ENCODE data around the gene LENG8. TPM values are rescaled to one million over a fixed set of nuclear protein-coding genes. Genes with fewer than 3 reads are reported as not detected.
A peak's percentile ranks its signal among the peaks of the same experiment; 100 is the strongest.

Gene LENG8
- total RNA-seq, 1 donor from 2014 or later: 52.5 TPM

- no peak for DNase-seq (ENCODE audit: low read depth)
Measured at GRCh38 chr19:54422136-54422535, 26.9 kb upstream of the LENG8 start.

- DNase-seq (ENCODE audit: low read depth): no peak
Measured at GRCh38 chr19:54424201-54424600, 24.8 kb upstream of the LENG8 start.

DNA sequence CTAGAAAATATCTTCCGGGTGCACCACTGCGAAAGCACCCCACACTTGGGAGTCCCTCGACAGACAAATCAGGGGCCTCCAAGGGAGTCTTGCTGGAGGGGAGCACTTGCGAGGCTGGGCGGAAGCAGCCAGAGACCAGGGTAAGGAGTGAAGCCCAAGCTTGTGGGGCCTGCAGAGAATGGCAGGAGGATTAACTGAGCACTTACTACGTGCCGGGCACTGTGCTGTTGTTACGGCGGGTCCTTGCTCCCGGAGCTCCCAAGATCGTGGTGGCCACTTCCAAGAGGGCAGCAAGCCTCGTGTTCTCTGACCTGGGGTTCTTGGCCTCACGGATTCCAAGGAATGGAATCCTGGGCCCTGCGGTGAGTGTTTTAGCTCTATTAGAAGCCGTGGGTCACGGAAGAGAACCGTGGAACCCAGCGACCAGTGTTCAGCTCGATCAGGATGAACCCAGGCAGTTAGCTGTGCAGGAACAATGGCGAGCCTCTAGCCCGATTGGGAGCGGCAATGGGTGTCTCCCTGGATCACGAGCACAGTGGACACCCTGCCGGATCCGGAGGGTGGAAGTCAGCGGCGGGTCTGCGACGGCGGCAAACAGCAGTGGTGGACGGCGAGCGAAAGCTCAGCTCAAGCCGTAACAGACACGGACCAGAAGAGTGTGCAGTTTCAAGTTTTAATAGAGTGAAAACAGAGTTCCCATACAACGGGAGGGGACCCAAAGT, 24.2 kb upstream of the LENG8 start:
- DNase-seq (ENCODE audit: low read depth): no peak

- no peak for DNase-seq (ENCODE audit: low read depth)
Measured at GRCh38 chr19:54425382-54425723, 23.6 kb upstream of the LENG8 start.

GRCh38 chr19:54426291-54426931, 22.6 kb upstream of the LENG8 start:
- no peak for DNase-seq (ENCODE audit: low read depth)

GRCh38 chr19:54427586-54427985, 21.4 kb upstream of the LENG8 start:
- DNase-seq (ENCODE audit: low read depth): no peak

DNA sequence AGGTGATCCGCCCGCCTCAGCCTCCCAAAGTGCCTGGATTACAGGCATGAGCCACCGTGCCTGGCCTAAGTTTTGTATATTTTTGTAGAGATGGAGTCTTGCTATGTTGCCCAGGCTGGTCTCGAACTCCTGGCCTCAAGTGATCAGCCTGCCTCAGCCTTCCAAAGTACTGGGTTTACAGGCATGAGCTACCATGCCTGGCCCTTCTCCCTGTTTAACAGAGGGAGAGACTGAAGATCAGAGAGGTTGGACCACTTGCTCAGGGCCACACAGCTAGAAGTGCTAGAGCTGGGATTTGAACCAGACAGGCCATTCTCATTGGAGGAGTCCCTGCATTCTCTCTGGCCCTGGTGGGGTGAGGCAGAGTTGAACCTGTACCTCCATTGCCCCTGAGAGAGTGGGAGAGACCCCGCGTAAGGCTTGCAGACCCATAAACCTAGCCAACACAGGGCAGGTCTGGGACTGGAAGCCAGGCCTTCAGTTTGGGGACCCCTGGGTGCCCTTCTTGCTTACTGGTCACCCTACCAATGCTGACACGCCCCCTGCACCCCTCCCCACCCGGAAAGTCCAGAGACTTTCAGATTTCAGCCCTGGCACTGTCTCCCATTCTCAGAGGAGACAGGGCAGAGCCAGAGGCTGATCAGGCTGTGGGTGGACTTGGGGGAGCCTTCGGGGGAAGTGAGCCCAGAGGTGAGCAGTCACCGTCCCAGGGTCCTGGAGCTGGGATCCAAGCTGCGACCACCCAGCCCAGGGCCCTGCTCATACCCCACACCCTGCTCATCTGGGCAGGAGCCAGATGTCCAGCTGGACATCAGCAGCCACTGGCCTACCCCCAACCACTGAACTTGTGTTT, 20.4 kb upstream of the LENG8 start:
- no peak for DNase-seq (ENCODE audit: low read depth)

GRCh38 chr19:54429176-54429495, 19.9 kb upstream of the LENG8 start:
- DNase-seq (ENCODE audit: low read depth): no peak

- DNase-seq (ENCODE audit: low read depth): no peak
Measured at GRCh38 chr19:54429545-54430227, 19.3 kb upstream of the LENG8 start.

DNA sequence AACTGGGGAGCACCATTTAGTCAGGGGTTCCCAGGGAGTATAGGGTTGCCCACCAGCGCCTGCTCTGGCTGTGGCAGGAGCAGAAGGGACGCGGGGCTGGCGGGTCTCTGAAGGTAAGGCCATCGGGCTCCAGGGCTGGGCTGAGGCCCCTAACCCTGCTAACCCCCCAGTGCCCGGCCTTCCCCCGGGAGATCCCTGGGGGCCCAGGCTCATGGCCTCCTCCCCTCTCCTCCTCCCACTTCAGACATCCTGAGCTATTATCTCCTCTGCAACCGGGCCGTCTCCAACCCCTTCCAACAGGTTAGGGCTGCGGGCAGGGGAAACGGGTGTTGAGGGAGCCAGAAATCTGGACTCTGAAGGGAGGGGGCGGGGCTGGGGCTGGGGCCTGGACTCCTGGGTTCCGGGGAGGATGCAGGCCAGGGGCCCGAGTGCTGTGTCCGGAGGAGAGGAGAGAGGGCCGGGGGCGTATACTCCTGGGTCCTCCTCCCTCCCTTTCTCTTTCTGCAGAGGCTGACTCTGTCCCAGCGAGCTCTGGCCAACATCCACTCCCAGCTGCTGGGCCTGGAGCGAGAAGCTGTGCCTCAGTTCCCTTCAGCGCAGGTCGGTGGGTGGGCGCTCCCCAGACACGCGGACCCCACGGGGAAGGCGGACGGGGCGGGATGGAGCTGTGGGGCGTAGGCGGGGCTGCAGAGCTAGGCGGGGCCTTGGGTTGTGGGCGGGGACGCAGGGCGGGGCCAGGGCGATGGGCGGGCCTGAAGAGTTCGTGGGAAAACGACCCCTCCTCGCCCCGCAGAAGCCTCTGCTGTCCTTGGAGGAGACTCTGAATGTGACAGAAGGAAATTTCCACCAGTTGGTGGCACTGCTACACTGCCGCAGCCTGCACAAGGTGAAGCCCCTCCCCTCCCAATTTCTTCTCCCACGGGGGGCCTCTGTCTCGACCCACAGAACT, 18.4 kb upstream of the LENG8 start:
- DNase-seq (ENCODE audit: low read depth): no peak

GRCh38 chr19:54431255-54431838, 17.7 kb upstream of the LENG8 start:
- peak; percentile 68 for DNase-seq (ENCODE audit: low read depth)

- peak; percentile 55 for DNase-seq (ENCODE audit: low read depth)
Measured at GRCh38 chr19:54432144-54432738, 16.8 kb upstream of the LENG8 start.

DNA sequence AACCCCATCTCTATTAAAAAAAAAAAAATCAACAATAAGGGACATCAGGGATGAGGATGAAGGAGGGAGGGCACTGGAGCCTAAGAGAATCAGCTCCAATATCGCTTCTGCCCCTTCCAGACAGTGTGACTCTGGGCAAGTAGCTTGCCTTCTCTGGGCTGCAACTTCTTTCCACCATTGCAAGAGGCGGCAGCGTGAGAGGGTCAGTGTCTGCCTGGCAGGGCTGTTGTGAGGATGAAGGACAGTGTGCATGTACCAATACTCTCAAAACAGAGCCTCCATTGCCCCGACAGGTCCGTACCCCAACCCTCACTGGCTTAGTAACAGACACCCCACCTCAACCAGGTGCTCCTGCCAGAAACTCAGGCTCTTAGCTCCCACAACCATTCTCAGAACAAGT, 15.3 kb upstream of the LENG8 start:
- DNase-seq (ENCODE audit: low read depth): no peak

DNA sequence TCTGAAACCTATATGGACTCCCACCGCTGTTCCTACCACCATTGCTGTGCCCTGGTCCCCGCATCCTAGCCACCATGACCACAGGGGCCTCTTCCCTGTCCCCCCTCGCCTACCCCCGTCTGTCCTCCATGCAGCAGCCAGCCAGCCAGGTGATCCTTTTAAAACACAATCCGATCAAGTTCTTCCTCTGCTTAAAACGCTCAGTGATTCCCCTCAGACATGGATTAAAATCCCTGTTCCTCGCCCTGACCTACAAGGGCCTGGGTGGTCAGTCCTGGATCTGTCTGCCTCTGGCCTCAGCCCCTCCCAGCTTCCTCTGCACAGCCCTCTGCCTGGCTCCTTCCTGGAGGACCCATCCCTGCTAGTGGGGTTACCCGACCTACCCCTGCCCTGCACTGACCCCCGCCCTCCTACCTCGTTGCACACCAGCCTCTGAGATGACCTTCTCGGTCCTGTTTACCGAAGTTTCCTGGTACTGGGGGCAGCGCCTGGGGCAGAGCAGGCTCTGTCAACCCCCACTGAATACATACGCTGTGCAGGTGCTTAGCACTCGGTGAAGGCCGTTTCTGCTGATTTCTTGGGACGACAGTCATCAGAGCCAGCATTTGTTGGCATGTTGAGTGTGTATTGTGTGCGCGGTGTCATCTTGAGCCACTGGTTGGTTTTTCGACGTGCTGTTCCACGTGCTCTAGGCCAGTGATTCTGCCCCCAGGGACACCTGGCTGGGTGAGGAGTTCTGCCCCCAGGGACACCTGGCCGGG, 14.7 kb upstream of the LENG8 start:
- DNase-seq (ENCODE audit: low read depth): no peak

- DNase-seq (ENCODE audit: low read depth): no peak
Measured at GRCh38 chr19:54434873-54435214, 14.2 kb upstream of the LENG8 start.

- DNase-seq (ENCODE audit: low read depth): no peak
Measured at GRCh38 chr19:54435551-54436016, 13.4 kb upstream of the LENG8 start.

DNA sequence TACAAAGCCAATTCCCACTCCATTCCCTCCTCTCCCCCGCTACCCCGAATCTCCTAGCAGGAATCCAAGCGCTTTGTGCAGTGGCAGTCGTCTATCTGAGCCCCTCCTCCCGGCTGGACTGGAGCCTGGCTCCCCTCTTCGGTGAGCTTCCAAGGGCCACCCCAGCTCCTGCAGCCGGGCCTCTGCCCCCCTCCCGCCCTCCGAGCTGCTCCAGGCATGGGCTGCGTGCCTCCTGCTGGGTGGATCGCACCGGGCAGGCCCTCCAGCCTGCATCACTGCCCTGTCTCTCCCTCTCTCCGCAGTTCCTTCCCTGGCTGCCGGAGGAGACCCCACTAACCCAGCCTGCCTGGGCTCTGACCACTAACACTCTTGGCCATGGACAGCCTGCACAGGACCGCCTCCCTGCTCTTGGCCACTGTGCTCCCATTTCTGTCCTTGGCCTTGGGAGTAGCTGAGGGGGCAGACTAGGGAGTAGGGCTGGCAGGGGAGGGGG, 12.9 kb upstream of the LENG8 start:
- no peak for DNase-seq (ENCODE audit: low read depth)

GRCh38 chr19:54436628-54437252, 12.3 kb upstream of the LENG8 start:
- DNase-seq (ENCODE audit: low read depth): no peak
